T-helper 2 cell (primary cell): ENCODE results near the gene PXYLP1.
A peak's percentile ranks its signal among the peaks of the same experiment; 100 is the strongest.
"Not testable (repeated sequence)": the region's sequence is repeated elsewhere in the genome, so short reads cannot be mapped to it uniquely, and the experiment has no call there.

ENCODE experiments used
- DNase-seq, 5 experiments: peaks; one replicate each; pipeline versions ENCODE4 v3.0.0 to v3.0.0-alpha.2; 2012 to 2022

Gene PXYLP1

GRCh38 chr3:141302364-141303141, 70.9 kb downstream of the PXYLP1 start:
- DNase-seq, result peak in 1 of 5 experiments; percentile 32

- peak in 3 of 5 experiments; percentile 33 to 79 (median 54) for DNase-seq
Measured at GRCh38 chr3:141303481-141304223, 72.0 kb downstream of the PXYLP1 start.

- DNase-seq, result peak in 1 of 5 experiments; percentile 57
Measured at GRCh38 chr3:141305436-141305835, 73.8 kb downstream of the PXYLP1 start.

GRCh38 chr3:141306276-141306675, 74.7 kb downstream of the PXYLP1 start:
- DNase-seq, result no peak

- DNase-seq, result peak in 3 of 5 experiments; percentile 6 to 82 (median 31)
Measured at GRCh38 chr3:141306922-141307321, 75.3 kb downstream of the PXYLP1 start.

- DNase-seq, result peak in 1 of 5 experiments; percentile 73
Measured at GRCh38 chr3:141307351-141308059, 75.9 kb downstream of the PXYLP1 start.

GRCh38 chr3:141308588-141309218, 77.1 kb downstream of the PXYLP1 start:
- DNase-seq, result no peak

- DNase-seq, result no peak
Measured at GRCh38 chr3:141311170-141311495, 79.5 kb downstream of the PXYLP1 start.

GRCh38 chr3:141311496-141312353, 80.1 kb downstream of the PXYLP1 start:
- peak; percentile 90 to 98 (median 96) for DNase-seq

GRCh38 chr3:141312354-141313092, 80.9 kb downstream of the PXYLP1 start:
- no peak for DNase-seq

GRCh38 chr3:141313093-141313683, 81.6 kb downstream of the PXYLP1 start:
- no peak for DNase-seq

- DNase-seq, result not testable (repeated sequence)
Measured at GRCh38 chr3:141314415-141314814, 82.8 kb downstream of the PXYLP1 start.

- DNase-seq, result no peak
Measured at GRCh38 chr3:141316851-141317250, 85.2 kb downstream of the PXYLP1 start.

- DNase-seq, result no peak
Measured at GRCh38 chr3:141320399-141321108, 88.9 kb downstream of the PXYLP1 start.

- DNase-seq, result no peak
Measured at GRCh38 chr3:141321109-141321497, 89.5 kb downstream of the PXYLP1 start.

GRCh38 chr3:141323936-141324704, 92.5 kb downstream of the PXYLP1 start:
- DNase-seq, result no peak

- no peak for DNase-seq
Measured at GRCh38 chr3:141326123-141326522, 94.5 kb downstream of the PXYLP1 start.

- no peak for DNase-seq
Measured at GRCh38 chr3:141326626-141327025, 95.0 kb downstream of the PXYLP1 start.
